HG03520 (cell line): ENCODE measurements around the gene SKOR2.

ENCODE experiments used
- ATAC-seq: cut with Tn5 transposase; IDR thresholded peaks from one replicate; pipeline ENCODE4 v1.9.1; 2021; ENCODE audit warnings: mild to moderate bottlenecking, moderate library complexity; ENCODE audit not compliant: unreplicated experiment

The SKOR2 gene, protein sequence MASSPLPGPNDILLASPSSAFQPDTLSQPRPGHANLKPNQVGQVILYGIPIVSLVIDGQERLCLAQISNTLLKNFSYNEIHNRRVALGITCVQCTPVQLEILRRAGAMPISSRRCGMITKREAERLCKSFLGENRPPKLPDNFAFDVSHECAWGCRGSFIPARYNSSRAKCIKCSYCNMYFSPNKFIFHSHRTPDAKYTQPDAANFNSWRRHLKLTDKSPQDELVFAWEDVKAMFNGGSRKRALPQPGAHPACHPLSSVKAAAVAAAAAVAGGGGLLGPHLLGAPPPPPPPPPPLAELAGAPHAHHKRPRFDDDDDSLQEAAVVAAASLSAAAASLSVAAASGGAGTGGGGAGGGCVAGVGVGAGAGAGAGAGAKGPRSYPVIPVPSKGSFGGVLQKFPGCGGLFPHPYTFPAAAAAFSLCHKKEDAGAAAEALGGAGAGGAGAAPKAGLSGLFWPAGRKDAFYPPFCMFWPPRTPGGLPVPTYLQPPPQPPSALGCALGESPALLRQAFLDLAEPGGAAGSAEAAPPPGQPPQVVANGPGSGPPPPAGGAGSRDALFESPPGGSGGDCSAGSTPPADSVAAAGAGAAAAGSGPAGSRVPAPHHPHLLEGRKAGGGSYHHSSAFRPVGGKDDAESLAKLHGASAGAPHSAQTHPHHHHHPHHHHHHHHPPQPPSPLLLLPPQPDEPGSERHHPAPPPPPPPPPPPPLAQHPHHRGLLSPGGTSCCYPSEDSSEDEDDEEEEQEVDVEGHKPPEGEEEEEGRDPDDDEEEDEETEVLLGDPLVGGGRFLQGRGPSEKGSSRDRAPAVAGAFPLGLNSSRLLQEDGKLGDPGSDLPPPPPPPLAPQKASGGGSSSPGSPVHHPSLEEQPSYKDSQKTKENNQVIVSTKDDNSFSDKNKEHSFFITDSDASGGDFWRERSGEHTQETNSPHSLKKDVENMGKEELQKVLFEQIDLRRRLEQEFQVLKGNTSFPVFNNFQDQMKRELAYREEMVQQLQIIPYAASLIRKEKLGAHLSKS

DNA sequence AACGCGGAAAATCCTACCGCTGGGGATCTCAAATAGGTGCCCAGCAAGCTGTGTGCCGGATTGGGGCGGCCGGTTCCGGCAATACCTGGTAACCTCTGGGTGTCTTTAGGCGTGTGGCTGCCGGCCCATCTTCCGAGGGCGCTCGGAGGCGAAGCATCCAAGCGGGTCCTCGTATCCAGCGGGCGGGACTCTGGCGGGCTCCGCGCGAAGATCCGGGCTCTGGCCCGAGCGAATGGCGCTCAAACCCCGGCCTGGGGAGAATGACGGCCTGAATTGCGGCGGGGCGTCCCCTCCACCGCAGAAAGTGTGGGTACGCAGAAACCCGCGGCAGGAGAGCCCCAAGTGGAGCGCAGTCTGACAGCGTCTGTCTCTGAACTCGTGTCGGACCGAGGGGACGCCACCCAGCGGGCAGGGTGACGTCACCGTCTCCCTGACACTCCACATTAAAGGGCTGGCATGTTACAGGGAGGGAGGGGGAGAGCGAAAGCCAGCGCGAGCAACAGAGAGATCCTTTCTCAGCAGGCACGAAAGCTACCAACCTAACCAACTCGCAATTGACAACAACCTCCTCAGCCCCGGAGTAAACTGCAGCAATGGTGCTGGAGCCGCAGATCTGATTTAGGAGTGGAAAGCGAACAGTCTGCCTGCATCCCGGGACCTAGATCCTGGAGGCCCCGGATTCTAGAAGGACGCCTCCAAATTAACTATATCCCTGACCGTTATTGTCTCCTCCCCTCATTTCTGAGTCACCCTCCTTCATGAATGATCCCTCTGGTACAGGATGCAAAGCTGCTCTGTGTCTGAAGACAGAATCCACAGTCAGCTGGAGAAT is at the start of gene SKOR2:
SKOR2 (minus strand) TSS at position 372 of the 832 bp plus-strand sequence. CDS start 2,477 bp downstream, outside the sequence.
- no peak for ATAC-seq

DNA sequence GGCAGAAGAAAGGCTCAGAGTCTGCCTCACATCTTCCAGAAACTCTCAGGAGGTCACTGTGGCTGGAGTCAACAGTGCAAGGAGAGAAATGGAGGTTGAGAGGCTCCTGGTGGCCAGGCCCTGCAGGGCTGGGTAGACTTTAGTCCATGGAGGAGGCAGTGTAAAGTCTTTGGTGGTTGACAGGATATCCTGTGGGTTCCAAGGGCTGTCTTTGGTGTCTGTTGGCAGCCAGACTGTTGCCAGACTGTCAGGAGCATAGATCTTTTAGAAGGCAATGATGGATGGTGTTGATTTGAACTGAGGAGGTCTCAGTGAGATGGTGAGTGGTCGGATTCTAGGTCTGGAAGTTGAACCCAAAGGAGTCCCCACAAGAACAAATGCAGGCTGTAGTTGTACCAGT is 45.0 kb upstream of the SKOR2 start:
- no peak for ATAC-seq

DNA sequence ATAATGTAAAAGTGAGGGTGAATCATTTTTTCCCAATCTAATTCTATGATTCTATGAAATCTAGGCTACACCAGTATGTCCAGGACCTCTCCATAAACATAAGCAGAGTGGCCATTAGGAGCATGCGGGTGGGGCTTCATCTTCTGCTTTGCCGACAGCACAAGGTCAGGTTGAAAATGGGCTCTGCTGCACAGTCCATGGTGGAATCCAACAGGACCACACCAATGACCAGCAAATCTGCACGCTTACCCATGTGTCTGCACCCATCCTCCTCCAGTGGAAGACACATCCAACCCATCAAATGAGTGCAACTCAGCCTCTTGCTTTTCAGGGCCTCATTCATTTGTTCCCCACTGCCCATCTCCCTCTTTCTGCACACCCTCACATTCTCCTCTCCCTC is 43.3 kb upstream of the SKOR2 start:
- ATAC-seq = no peak

DNA sequence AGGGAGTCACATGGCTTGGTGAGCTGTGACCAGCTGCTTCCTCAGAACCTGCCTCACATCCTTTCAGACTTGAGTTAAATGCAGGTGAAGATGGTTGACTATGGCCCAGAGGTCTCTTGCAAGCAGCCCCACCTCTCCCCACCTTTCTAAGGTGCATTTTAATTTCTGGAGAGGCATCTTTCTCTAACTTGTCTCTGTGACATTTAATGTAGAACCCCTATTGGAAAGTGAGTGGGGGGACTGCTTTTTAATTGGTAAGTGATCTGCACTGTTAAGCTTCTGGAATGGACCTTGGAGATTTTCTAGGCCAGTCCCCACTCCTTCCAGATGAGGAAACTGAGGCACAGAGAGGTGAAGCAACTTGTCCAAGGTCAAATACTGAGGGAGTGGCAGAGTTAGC is 37.3 kb upstream of the SKOR2 start:
- ATAC-seq = no peak

DNA sequence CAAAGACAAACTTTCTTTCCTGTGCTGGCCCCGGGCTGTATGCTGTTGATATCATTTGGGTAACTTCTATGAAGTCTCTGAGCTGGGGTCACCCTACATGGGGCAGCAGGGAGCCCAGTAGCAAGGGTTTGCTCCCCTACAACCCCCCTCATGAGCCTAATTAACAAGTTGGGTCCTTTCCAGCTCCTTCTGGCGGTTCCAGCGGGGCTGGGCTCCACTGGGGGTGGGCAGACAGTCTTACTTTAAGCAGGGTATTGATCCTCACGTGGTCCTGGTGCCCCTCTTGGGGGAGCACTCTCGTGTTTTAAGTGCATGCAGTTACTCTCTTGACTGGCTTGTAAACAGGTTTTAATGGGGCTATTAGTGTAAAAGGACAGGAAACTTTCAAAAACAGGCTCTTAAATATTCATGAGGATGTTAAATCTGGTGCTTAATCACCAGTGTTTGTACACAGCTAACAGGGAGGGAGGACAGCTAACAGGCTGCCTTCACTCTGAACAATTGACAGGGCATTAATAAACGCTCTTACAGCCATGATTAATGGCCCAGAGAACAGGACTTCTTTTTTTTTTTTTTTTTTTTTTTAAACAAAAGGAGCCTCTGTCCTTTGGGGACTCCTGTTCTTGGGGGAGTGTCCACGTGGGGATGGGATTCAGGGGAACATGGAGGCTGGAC is 36.6 kb upstream of the SKOR2 start:
- no peak for ATAC-seq

DNA sequence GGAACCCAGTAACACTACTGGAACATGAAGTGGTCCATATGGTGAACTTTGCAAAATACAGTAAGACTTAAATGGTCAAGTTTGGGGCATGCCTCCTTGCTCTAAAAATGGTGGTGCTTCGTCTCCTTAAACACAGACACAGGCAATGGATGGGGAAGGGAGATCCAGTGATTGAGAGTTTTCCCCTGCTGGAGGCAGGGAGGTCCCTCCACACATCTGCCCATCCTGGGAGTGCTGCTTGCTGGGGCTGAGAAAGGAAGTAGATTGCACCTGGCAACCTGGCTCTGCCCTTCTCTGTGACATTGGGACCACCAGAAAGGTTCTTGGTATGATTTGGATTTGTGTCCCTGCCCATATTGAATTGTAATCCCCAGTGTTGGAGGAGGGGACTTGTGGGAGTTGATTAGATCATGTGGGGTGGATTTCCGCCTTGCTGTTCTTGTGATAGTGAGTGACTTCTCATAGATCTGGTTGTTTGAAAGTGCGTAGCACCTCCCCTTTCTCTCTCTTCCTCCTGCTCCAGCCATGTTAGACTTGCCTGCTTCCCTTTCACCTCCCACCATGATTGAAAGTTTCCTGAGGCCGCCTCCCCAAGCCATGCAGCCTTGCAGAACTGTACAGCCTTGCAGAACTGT is 35.4 kb upstream of the SKOR2 start:
- no peak for ATAC-seq

DNA sequence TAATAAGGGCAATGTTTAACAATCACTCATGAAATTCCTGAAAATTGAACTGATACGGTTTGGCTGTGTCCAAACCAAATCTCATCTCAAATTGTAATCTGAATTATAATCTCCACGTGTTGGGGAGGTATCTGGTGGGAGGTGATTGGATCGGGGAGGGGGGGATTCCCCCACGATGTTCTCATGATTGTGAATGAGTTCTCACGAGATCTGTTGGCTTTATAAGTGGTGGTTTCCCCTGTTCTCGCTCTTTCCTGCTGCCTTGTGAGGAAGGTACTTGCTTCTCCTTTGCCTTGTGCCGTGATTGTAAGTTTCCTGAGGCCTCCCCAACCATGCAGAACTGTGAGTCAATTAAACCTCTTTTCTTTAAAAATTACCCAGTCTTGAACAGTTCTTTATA is 34.0 kb upstream of the SKOR2 start:
- ATAC-seq = no peak

DNA sequence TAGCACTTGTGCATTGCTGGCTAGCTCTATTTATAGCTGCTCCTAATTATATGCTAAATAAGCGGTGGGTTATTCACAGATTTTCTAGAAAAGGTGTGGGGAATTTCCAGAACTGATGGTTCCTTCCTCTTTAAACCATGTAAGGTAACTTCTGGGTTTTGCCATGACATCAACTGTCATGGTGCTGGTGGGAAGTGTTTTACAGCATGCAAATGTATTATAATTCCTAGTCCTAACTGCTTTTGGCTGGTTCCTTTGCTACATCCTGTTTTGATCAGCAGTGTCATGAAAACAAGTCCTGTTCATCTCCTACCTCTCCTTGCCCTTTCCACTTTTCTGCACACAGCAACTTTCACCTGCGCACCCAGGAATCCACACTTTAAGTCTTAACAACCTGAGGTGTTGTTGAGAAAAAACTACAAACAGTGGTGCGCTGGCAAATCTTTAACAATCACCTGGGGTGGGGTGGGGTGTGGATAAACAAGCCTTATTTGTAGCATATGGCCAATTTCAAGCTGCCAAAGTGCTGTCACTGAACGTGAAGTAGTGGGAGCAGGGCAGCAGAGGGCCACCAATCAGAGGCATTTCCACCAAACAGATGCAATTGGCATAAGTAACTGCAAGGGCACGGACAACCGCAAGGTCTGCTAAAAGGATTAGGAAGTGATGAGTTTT is 33.4 kb upstream of the SKOR2 start:
- no peak for ATAC-seq

DNA sequence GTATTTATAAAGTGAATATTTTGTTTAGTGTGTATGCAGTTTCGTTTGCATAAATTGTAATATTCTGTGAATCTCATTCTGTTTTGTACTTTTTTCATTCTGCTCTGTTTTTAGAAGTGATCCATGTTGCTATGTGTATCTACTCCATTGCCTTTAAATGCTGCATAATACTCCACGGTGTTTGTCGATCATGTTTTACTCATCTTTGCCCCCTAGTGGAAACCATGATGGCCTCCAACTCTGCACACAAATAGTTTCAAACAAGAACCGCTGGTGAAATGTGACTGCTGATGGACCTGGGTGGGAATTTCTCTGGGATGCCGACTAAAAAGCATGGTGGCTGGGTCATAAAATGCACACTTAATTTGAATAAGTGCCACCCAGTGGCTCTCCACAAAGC is 32.0 kb upstream of the SKOR2 start:
- ATAC-seq = no peak

DNA sequence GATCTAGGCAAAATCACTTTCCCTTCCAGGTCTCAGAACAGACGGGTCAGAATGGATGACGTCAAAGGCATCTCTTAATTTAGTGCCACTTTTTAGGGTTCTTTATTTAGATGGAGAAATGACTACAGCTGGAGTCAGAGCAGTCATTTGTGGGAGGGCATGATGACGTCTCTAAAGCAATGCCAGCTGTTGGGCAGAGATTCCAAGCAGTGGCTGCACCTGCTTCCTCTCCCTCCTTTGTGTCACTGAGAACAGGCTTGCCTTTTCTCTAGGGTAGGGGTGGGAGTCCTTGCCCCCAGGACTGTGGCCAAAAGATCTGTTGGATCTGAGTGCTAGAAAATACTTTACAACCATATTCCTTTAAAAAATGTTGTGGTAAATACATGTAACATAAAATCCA is 28.7 kb upstream of the SKOR2 start:
- ATAC-seq = no peak

DNA sequence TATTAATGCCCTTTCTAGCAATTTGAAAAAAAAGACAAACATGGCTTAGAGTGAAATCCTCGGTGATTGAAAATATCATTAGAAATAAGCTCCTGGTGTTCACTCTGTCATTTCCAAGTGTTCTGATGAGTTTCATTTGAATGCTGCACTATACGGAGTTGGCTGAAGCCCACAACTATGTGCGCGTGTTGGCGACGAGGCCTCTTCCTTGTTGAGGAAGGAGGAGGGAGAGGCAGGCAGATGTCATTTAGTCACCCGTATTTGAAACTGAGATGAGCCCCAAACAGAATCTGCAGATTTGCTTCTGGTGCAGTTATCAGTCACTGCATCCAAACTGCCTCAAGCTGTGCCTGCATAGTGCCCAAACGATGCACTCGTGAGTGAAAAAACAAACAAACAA is 23.5 kb upstream of the SKOR2 start:
- ATAC-seq = no peak

DNA sequence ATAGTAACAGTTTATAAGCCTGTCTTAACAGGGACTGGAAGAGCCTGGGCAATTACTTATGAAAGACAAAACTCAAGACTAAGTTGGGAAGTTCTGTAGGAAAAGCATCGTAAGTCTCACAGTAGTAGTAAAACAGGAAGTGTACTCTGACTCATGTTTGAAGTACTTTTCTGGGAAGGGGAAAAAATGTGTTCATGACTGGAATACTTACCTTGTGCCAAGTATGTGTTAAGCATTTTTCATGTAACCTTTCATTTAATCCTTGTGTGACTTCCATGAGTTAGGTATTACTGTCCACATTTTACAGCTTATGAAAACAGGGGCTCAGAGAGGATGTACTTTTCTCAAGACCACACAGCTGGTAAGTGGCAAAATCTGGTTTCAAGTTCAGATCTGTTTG is 13.7 kb upstream of the SKOR2 start:
- no peak for ATAC-seq

DNA sequence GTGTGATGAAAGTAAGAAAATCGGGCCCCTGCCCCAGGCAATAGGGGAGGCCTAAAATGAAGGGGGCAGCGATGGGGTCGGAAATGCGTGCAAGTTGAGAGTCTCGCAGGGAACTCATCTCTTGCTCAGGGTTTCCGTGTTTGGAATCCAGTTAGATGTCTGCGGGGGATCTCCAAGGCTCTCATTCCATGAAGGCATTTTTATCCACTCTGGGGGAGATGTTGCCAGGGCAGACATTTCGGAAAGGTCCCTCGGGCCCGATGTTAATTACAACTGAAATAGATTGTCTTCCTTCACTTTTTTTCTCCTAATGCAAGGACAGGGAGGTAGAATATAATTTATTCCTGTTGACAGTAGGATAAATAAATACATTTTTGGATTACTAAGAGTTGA is 12.8 kb upstream of the SKOR2 start:
- no peak for ATAC-seq

DNA sequence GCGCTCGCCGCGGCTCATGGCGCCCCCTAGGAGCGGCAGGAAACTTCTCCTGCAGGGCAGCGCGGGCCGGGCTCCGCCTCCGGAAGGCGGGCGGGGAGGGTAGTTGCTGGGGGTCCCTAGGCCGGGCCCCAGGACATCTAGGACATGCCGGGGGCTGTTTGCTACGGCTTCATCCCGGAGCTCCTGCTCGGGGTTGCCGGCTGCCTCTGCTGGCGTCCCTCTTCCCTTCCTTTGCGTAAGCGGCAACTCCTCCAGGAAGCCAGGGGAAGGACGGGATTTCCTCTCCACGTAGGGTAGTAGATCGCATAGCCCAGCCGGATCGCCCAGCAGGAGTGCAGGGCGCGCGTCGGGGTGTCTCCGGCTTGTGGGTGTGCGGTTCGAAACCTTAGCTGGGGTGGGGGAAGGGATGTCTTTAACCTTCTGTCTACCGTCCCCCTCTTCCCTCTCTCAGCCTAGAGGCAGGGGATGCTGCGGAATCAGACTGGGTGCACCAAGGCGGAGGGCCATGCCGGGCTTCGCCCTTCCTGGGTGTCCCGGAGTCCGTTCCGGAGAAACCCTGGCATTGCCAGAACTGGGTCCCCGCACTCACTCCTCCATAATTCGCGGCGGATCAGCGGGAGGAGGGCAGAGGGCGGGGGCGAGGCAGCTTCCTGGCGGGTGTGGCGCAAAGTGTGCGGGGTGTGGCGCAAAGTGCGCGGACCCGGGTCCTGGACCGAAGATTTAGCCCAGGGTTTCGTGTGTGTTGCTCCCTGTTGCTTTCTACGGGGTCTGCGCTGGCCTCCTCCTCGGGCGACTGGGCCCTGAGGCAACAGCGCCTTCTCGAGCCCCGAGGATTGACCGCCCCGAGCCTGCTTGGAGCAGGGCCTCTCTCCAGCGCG is 12.2 kb upstream of the SKOR2 start:
- ATAC-seq = no peak

DNA sequence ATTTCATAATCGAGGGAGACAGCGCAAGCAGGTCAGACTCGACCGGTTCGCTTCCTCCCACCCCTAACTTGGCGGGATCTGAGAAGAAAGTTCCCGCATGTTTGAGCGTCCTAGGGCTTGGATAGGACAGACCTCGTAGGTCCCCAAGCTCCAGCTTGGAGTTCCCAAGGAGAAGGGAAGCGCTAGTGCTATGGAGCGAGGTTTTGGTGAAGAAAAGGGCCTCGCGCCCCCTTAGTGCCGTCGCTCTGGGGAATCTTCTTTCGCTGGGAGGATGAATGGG is 11.6 kb upstream of the SKOR2 start:
- ATAC-seq = no peak

DNA sequence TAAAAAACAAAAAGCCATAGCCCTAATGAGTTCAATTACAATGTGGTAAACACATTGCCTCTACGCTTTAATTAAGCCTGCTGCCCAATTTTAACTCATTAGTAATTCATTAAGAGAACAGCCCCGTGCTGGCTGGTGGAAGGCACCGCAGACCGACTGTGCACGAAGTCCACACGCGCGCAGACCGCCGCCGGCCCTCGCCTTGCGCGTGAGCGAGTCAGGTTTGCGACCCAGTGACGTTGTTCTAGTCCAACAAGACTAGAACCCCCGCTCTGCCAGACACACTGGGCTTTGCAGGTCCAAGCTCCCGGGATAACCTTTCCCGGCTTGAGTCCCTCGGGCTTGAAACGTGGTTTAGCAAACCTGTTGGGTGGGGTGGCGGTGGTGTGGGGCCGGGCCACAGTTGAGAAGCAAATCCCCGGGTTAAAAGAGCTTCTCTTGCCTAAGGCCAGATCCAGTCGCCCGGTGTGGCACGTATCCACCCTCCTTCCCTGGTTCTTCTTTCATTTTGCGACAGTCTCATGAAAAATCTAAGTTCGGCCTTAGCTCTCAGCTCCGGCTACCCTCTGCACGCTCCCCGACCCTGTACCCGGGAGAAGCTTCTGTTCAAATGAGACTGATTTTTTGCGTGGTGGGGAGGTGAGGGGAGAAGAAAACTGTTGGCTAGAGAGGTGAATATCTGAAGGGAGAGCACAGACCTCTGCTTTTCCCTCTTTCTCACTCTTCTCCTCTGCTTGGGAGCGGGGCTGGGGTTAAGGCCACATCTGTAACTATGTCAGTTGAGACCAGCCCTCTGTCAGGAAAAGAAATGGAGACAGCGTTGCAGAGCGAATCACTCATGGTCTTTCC is 11.1 kb upstream of the SKOR2 start:
- ATAC-seq = no peak

DNA sequence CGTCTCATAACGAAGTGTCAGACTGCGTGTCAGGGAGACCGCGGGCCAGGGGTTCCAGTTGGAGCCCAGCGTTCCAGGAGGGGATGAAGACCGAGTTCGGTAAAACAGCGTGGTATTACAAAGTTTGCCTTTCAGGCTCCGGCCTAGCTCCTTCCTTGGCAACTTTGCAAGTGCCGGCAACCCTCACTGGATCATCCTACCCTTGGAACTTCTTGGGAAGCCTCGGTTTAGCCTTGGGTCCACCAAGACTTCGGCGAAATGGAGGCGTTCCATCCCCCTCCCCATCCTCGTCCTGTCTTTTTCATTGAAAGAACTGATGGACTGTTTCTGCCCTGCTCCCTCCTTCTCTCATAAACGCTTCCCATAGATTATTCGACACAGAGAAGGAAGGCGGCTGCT is 10.4 kb upstream of the SKOR2 start:
- no peak for ATAC-seq
